Activated CD4-positive, alpha-beta T cell treated with anti-CD3 and anti-CD28 coated beads for 48 hours (primary cell): ENCODE measurements around the gene CMPK1.

ENCODE experiments used
- DNase-seq: peaks from one replicate; pipeline ENCODE4 v3.0.0-alpha.2; 2020

The CMPK1 gene

GRCh38 chr1:47396671-47397196 lies 63.1 kb downstream of the CMPK1 start:
- no peak for DNase-seq

- no peak for DNase-seq
Observed at GRCh38 chr1:47399138-47399845, 65.7 kb downstream of the CMPK1 start.

GRCh38 chr1:47399846-47400155 lies 66.2 kb downstream of the CMPK1 start:
- DNase-seq = no peak

- DNase-seq = no peak
Observed at GRCh38 chr1:47401761-47402160, 68.2 kb downstream of the CMPK1 start.

- DNase-seq = no peak
Observed at GRCh38 chr1:47402591-47402990, 69.0 kb downstream of the CMPK1 start.

GRCh38 chr1:47403321-47403910 lies 69.8 kb downstream of the CMPK1 start:
- no peak for DNase-seq

- no peak for DNase-seq
Observed at GRCh38 chr1:47405697-47406096, 72.1 kb downstream of the CMPK1 start.

- DNase-seq = no peak
Observed at GRCh38 chr1:47406966-47407365, 73.4 kb downstream of the CMPK1 start.

- DNase-seq = no peak
Observed at GRCh38 chr1:47407481-47407880, 73.9 kb downstream of the CMPK1 start.

- DNase-seq = no peak
Observed at GRCh38 chr1:47409311-47410067, 75.9 kb downstream of the CMPK1 start.

- no peak for DNase-seq
Observed at GRCh38 chr1:47410068-47410455, 76.5 kb downstream of the CMPK1 start.

GRCh38 chr1:47411436-47411835 lies 77.8 kb downstream of the CMPK1 start:
- DNase-seq = no peak

GRCh38 chr1:47412437-47412836 lies 78.8 kb downstream of the CMPK1 start:
- DNase-seq = no peak

- DNase-seq = no peak
Observed at GRCh38 chr1:47415728-47416318, 82.2 kb downstream of the CMPK1 start, which contains the start of gene FOXE3. FOXE3 (plus strand) TSS chr1:47416285; CDS start chr1:47416316, 31 bp downstream.

- peak; percentile 27 for DNase-seq
Observed at GRCh38 chr1:47416319-47417169, 83.0 kb downstream of the CMPK1 start.

- no peak for DNase-seq
Observed at GRCh38 chr1:47417170-47418044, 83.8 kb downstream of the CMPK1 start.

GRCh38 chr1:47418122-47418521 lies 84.5 kb downstream of the CMPK1 start:
- DNase-seq = no peak

- no peak for DNase-seq
Observed at GRCh38 chr1:47418681-47419325, 85.2 kb downstream of the CMPK1 start.

- DNase-seq = no peak
Observed at GRCh38 chr1:47420547-47420946, 87.0 kb downstream of the CMPK1 start.

- no peak for DNase-seq
Observed at GRCh38 chr1:47423872-47424271, 90.3 kb downstream of the CMPK1 start.
